Measurements from ENCODE around the gene NPBWR2. TPM values are rescaled to one million over a fixed set of nuclear protein-coding genes. Genes with fewer than 3 reads are reported as not detected.

NPBWR2 gene
- total RNA-seq, 4 donors from 2014 or later, result not detected

- Histone ChIP-seq H3K9me3 (no peaks in the 10 kb centered on the region), H3K27ac (no peak overlapping the region), H3K36me3 (no peaks in the 10 kb centered on the region), H3K4me1 (no peaks in the 10 kb centered on the region), H3K4me3 (no peak overlapping the region), H3K27me3 (peaks cover 2% of the 10 kb centered on the region)
- in situ Hi-C loops (cut with MboI; ENCODE audit: low pct_ligation_motif_present in 1 of 4, low pct_unique_long_range_greater_than_20kb in 1 of 4, low sequenced_read_pairs in 3 of 4), result no loop called here
- 86% methylated on average over 9 of the region's 10 CpGs; no CpG with 5 or more reads in 1 of the 2 donors for WGBS, 2 donors (ENCODE audit: low coverage in 1 of 2)
- intact Hi-C loops (cut with DNase I; ENCODE audit: low total_unique reads), result loop anchor here (5.0 kb wide), 1 partner anchor 73 kb away; the partner anchor contains the start of gene C20orf204
- no peak for TF ChIP-seq EP300 (IDR thresholded peaks at IDR 0.05; ENCODE audit: low read depth)
- TF ChIP-seq POLR2A (IDR thresholded peaks at IDR 0.05), result no peak
- TF ChIP-seq CTCF (IDR thresholded peaks at IDR 0.05), result no peak
- no peak for TF ChIP-seq POLR2AphosphoS5 (IDR thresholded peaks at IDR 0.05)
- DNase-seq, result peak; percentile 2
These were observed 3.2 kb upstream of the NPBWR2 start for GRCh38 chr20:64110411-64111068.

- TF ChIP-seq EP300 (IDR thresholded peaks at IDR 0.05; ENCODE audit: low read depth) (no peak), POLR2AphosphoS5 (IDR thresholded peaks at IDR 0.05) (no peak), CTCF (IDR thresholded peaks at IDR 0.05) (no peak), POLR2A (IDR thresholded peaks at IDR 0.05) (no peak)
- Histone ChIP-seq H3K9me3 (no peaks in the 10 kb centered on the region), H3K27ac (no peak overlapping the region), H3K36me3 (no peaks in the 10 kb centered on the region), H3K27me3 (peaks cover 2% of the 10 kb centered on the region), H3K4me1 (no peaks in the 10 kb centered on the region), H3K4me3 (no peak overlapping the region)
- in situ Hi-C loops (cut with MboI; ENCODE audit: low pct_ligation_motif_present in 1 of 4, low pct_unique_long_range_greater_than_20kb in 1 of 4, low sequenced_read_pairs in 3 of 4) (no loop called here), intact Hi-C loops (cut with DNase I; ENCODE audit: low total_unique reads) (loop anchor here (5.0 kb wide), 1 partner anchor 73 kb away; the partner anchor contains the start of gene C20orf204)
- WGBS, 2 donors (ENCODE audit: low coverage in 1 of 2), result 73% methylated on average over 16 of the region's 16 CpGs; no CpG with 5 or more reads in 1 of the 2 donors
- peak; percentile 3 for DNase-seq
These were observed 2.5 kb upstream of the NPBWR2 start for GRCh38 chr20:64109831-64110391.

GRCh38 chr20:64108731-64109681 lies 1.6 kb upstream of the NPBWR2 start:
- Histone ChIP-seq H3K36me3 (no peaks in the 10 kb centered on the region), H3K4me1 (no peaks in the 10 kb centered on the region), H3K9me3 (no peaks in the 10 kb centered on the region), H3K27me3 (peaks cover 5% of the 10 kb centered on the region), H3K4me3 (no peak overlapping the region), H3K27ac (no peak overlapping the region)
- WGBS, 2 donors (ENCODE audit: low coverage in 1 of 2), result 70 to 74% methylated on average over 2 to 26 of the region's 26 CpGs
- no peak for TF ChIP-seq POLR2A (IDR thresholded peaks at IDR 0.05)
- no peak for TF ChIP-seq EP300 (IDR thresholded peaks at IDR 0.05; ENCODE audit: low read depth)
- TF ChIP-seq POLR2AphosphoS5 (IDR thresholded peaks at IDR 0.05), result no peak
- TF ChIP-seq CTCF (IDR thresholded peaks at IDR 0.05), result no peak
- intact Hi-C loops (cut with DNase I; ENCODE audit: low total_unique reads) (no loop called here), in situ Hi-C loops (cut with MboI; ENCODE audit: low pct_ligation_motif_present in 1 of 4, low pct_unique_long_range_greater_than_20kb in 1 of 4, low sequenced_read_pairs in 3 of 4) (no loop called here)
- DNase-seq, result peak; percentile 4

Measured in transverse colon (tissue), 4 donors.